Gastrocnemius medialis (tissue), 4 donors: ENCODE data around the gene PIGV. TPM values are rescaled to one million over a fixed set of nuclear protein-coding genes. Genes with fewer than 3 reads are reported as not detected.
A peak's percentile ranks its signal among the peaks of the same experiment; 100 is the strongest.
"Not testable (repeated sequence)": the region's sequence is repeated elsewhere in the genome, so short reads cannot be mapped to it uniquely, and the experiment has no call there.

ENCODE experiments used
- ATAC-seq, 2 donors: fragments of 150-250 bp; one replicate each; pipeline ENCODE4 v1.9.1; 2016
- DNase-seq, 2 donors: peaks; one replicate each; pipeline ENCODE4 v3.0.0-alpha.2; 2019
- H3K27ac ChIP-seq, 4 donors: fragments of 200-600 bp; sonication (generic); 1 replicate in 1 of 4; 2 replicates in 3 of 4; pipeline ENCODE4 v1.5.1; 2016 to 2018; ENCODE audit warnings: mild to moderate bottlenecking in 2 of 4, moderate library complexity in 1 of 4
- H3K27me3 ChIP-seq, 3 donors: fragments of 200-600 bp; sonication (generic) in 2 of 3; 1 replicate in 1 of 3; 2 replicates in 2 of 3; pipeline versions ENCODE4 v1.5.1 to v1.6.0; 2016 to 2019; ENCODE audit warnings: mild to moderate bottlenecking in 1 of 3, moderate library complexity in 1 of 3
- H3K36me3 ChIP-seq, 2 donors: fragments of 200-600 bp; sonication (generic) in 1 of 2; one replicate each; pipeline ENCODE4 v1.5.1; 2017 to 2018
- H3K4me1 ChIP-seq, 2 donors: fragments of 200-600 bp; sonication (generic) in 1 of 2; one replicate each; pipeline ENCODE4 v1.5.1; 2016 to 2017; ENCODE audit warnings: mild to moderate bottlenecking in 2 of 2
- H3K4me3 ChIP-seq, 4 donors: fragments of 200-600 bp; sonication (generic) in 3 of 4; 1 replicate in 1 of 4; 2 replicates in 3 of 4; pipeline ENCODE4 v1.5.1; 2016 to 2019; ENCODE audit warnings: mild to moderate bottlenecking in 2 of 4
- H3K9me3 ChIP-seq, 3 donors: fragments of 200-600 bp; sonication (generic) in 2 of 3; 1 replicate in 1 of 3; 2 replicates in 2 of 3; pipeline ENCODE4 v1.5.1; 2016 to 2019
- CTCF ChIP-seq, 5 experiments: fragments of 450-650 bp in 3 of 5; fragments of 200-600 bp in 2 of 5; sonication (generic) in 2 of 5; IDR thresholded peaks in 4 of 5; conservative IDR thresholded peaks in 1 of 5; 1 replicate in 4 of 5; 2 replicates in 1 of 5; pipeline ENCODE4 v1.5.1; 2016 to 2019; ENCODE audit warnings: antibody characterized with exemption in 5 of 5, mild to moderate bottlenecking in 3 of 5, moderate library complexity in 3 of 5
- POLR2A ChIP-seq, 2 donors: fragments of 450-650 bp; IDR thresholded peaks; one replicate each; pipeline ENCODE4 v1.6.1; 2017; ENCODE audit warnings: antibody characterized with exemption in 2 of 2, mild to moderate bottlenecking in 2 of 2, moderate library complexity in 2 of 2
- in situ Hi-C, 4 donors: fragments of 200-750 bp; cut with MboI; loops; one replicate each; pipeline versions ENCODE4 v1.15.0 to v1.8.0; 2017; ENCODE audit warnings: low sequenced_read_pairs in 4 of 4
- intact Hi-C: fragments of 100-400 bp; cut with DNase I; formaldehyde crosslinking; loops from one replicate; pipeline ENCODE4 v1.15.1; 2023; ENCODE audit warnings: low total_unique reads
- total RNA-seq, 4 donors: library from RNA; depleted of rRNA; stranded (reverse); fragments of >200 nt; gene quantifications; one replicate each; pipeline versions ENCODE4 v1.1.0 to v1.2.3, GENCODE V29; 2016

Gene PIGV
- total RNA-seq, 4 donors from 2014 or later = 2.9 to 16.0 (median 5.8) TPM

- TF ChIP-seq POLR2A (IDR thresholded peaks at IDR 0.05) (no peak), CTCF (IDR thresholded peaks at IDR 0.05 in 4 of 5, conservative IDR thresholded peaks at IDR 0.05 in 1 of 5) (no peak)
- no peak overlapping the region for H3K4me3 ChIP-seq
- peaks cover 0 to 64% of the 10 kb centered on the region in 2 donors for H3K36me3 ChIP-seq
- intact Hi-C loops (no loop called here), in situ Hi-C loops (no loop called here)
- no peaks in the 10 kb centered on the region for H3K27me3 ChIP-seq
- no peak for ATAC-seq
- H3K9me3 ChIP-seq = no peaks in the 10 kb centered on the region
- peaks cover 0 to under 1% of the 10 kb centered on the region in 2 donors for H3K4me1 ChIP-seq
- no peak overlapping the region for H3K27ac ChIP-seq
- DNase-seq = no peak
These were observed 51.6 kb downstream of the PIGV start for GRCh38 chr1:26839339-26839722.

- TF ChIP-seq POLR2A (IDR thresholded peaks at IDR 0.05) (no peak), CTCF (IDR thresholded peaks at IDR 0.05 in 4 of 5, conservative IDR thresholded peaks at IDR 0.05 in 1 of 5) (no peak)
- intact Hi-C loops = no loop called here
- Histone ChIP-seq H3K4me1 (peaks cover 0 to 5% of the 10 kb centered on the region in 2 donors), H3K4me3 (no peak overlapping the region), H3K27me3 (no peaks in the 10 kb centered on the region), H3K36me3 (peaks cover 0 to 60% of the 10 kb centered on the region in 2 donors), H3K9me3 (no peaks in the 10 kb centered on the region), H3K27ac (no peak overlapping the region)
- DNase-seq = no peak
- in situ Hi-C loops = no loop called here
- ATAC-seq = no peak
These were observed 52.0 kb downstream of the PIGV start for GRCh38 chr1:26839779-26840178.

- Histone ChIP-seq H3K4me3 (no peak overlapping the region), H3K27ac (no peak overlapping the region), H3K9me3 (no peaks in the 10 kb centered on the region), H3K4me1 (peaks cover 0 to 5% of the 10 kb centered on the region in 2 donors), H3K27me3 (no peaks in the 10 kb centered on the region), H3K36me3 (peaks cover 0 to 53% of the 10 kb centered on the region in 2 donors)
- intact Hi-C loops (no loop called here), in situ Hi-C loops (no loop called here)
- ATAC-seq (peak in 1 of 2 donors; percentile 33), DNase-seq (no peak)
- TF ChIP-seq POLR2A (IDR thresholded peaks at IDR 0.05) (no peak), CTCF (IDR thresholded peaks at IDR 0.05 in 4 of 5, conservative IDR thresholded peaks at IDR 0.05 in 1 of 5) (no peak)
These were observed 56.9 kb downstream of the PIGV start for GRCh38 chr1:26844424-26845196.

- H3K27ac ChIP-seq, ATAC-seq, H3K27me3 ChIP-seq, H3K4me1 ChIP-seq, DNase-seq, intact Hi-C loops, H3K4me3 ChIP-seq, in situ Hi-C loops, H3K9me3 ChIP-seq: not testable (repeated sequence)
- H3K36me3 ChIP-seq = peaks cover 0 to 66% of the 10 kb centered on the region in 2 donors
These were observed 60.1 kb downstream of the PIGV start for GRCh38 chr1:26847826-26848225.

Other genes starting within 250 kb of the PIGV start
- gene ARID1A, start 91.9 kb upstream of the PIGV start, total RNA-seq = 10 to 100 TPM; 22.3 to 51.0 (median 35.0) TPM
- 10 to 100 TPM in 3 of 4 donors, 1 to 10 TPM in 1; 8.1 to 16.3 (median 12.5) TPM for gene ZDHHC18, start 38.7 kb downstream of the PIGV start, total RNA-seq
- 1 to 10 TPM in 1 of 4 donors, under 1 TPM in 1, not detected in 2; 0.36 to 1.5 TPM for gene SFN, start 75.2 kb downstream of the PIGV start, total RNA-seq
- 10 to 100 TPM in 1 of 4 donors, 1 to 10 TPM in 3; 8.9 to 10.0 (median 9.8) TPM for gene GPN2, start 102.3 kb downstream of the PIGV start, total RNA-seq
- gene GPATCH3, start 112.5 kb downstream of the PIGV start, total RNA-seq = 10 to 100 TPM; 13.7 to 20.4 (median 16.9) TPM
- under 1 TPM in 1 of 4 donors, not detected in 3; 0.31 TPM for gene NR0B2, start 126.0 kb downstream of the PIGV start, total RNA-seq
- 10 to 100 TPM; 39.9 to 83.5 (median 70.6) TPM for gene NUDC, start 133.8 kb downstream of the PIGV start, total RNA-seq
- under 1 TPM in 1 of 4 donors, not detected in 3; 0.15 TPM for gene KDF1, start 172.5 kb downstream of the PIGV start, total RNA-seq
- 1 to 10 TPM; 1.2 to 5.1 (median 2.0) TPM for gene TRNP1, start 205.7 kb downstream of the PIGV start, total RNA-seq
- 1 to 10 TPM in 3 of 4 donors, under 1 TPM in 1; 0.53 to 3.3 (median 1.5) TPM for gene TENT5B, start 224.9 kb downstream of the PIGV start, total RNA-seq